WTC11 (cell line): ENCODE results near the gene PRRC2B.

Source experiments
- ATF6 ChIP-seq: sonication (generic); formaldehyde crosslinking; IDR thresholded peaks from 2 replicates; pipeline ENCODE4 v1.8.1; 2023; ENCODE audit warnings: mild to moderate bottlenecking, missing genetic modification reagents
- CTCF ChIP-seq: fragments of 200-600 bp; IDR thresholded peaks from 2 replicates; pipeline ENCODE4 v1.8.0; 2022; ENCODE audit warnings: antibody characterized with exemption
- IRF2 ChIP-seq: sonication (generic); formaldehyde crosslinking; IDR thresholded peaks from 2 replicates; pipeline ENCODE4 v1.8.0; 2022; ENCODE audit warnings: low read depth, missing genetic modification reagents, borderline replicate concordance
- RELA ChIP-seq: sonication (generic); formaldehyde crosslinking; IDR thresholded peaks from 2 replicates; pipeline ENCODE4 v1.8.1; 2022; ENCODE audit warnings: missing genetic modification reagents, mild to moderate bottlenecking, borderline replicate concordance
- ZNF232 ChIP-seq: sonication (generic); formaldehyde crosslinking; IDR thresholded peaks from 2 replicates; pipeline ENCODE4 v1.8.0; 2022; ENCODE audit warnings: mild to moderate bottlenecking, missing genetic modification reagents
- TF ChIP-seq, protein P1 (sequence below): sonication (generic); formaldehyde crosslinking; IDR thresholded peaks from 2 replicates; pipeline ENCODE4 v1.8.0; 2022; ENCODE audit warnings: mild to moderate bottlenecking, missing genetic modification reagents

GRCh38 chr9:131454028-131454427, 60.1 kb downstream of the PRRC2B start:
- TF ChIP-seq CTCF, result no peak
- TF ChIP-seq ATF6 (CRISPR knock-in tag), result no peak
- TF ChIP-seq, protein P1, sequence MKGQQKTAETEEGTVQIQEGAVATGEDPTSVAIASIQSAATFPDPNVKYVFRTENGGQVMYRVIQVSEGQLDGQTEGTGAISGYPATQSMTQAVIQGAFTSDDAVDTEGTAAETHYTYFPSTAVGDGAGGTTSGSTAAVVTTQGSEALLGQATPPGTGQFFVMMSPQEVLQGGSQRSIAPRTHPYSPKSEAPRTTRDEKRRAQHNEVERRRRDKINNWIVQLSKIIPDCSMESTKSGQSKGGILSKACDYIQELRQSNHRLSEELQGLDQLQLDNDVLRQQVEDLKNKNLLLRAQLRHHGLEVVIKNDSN (CRISPR knock-in tag), result no peak
- no peak for TF ChIP-seq IRF2 (CRISPR knock-in tag)
- no peak for TF ChIP-seq RELA (CRISPR knock-in tag)
- no peak for TF ChIP-seq ZNF232 (CRISPR knock-in tag)
